ENCODE measurements around the gene ATP6V0B.

DNA sequence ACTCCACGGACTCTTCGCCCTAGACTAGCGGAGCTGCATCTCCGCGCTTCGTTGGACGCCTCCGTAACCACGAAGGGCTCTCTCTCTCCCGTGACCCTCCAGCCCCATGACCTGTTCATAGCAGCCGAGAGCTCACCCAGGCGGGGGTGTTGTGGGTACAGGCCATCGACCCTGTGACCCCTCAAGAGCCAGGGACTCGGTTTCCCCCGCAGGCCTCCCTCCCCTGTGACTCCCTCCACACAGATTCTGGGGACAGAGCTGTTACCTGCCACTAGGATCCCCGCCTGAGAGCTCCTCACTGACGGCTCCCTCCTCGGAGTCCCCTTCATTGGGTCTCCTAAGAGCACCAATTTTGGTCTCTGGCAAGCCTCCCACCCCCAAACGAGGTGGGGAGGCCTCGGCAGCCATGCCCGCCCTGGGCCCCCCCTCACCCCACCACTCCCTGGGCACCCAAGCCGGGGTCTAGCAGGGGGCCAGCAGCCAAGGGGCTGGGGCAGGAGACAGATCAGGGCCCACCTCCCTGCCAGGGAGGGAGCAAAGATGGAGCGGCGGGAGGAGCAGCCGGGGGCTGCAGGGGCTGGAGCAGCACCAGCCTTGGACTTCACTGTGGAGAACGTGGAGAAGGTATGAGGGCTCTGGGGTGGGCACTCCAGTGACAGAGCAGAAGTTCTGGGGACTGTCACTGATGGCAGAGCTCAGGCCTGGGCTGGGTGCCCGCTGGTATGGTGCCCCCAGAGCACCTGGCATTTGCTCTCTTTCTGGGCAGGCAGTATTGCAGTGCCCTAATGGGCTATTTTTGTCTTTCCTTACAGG lies 27.5 kb upstream of the ATP6V0B start:
- TF ChIP-seq, protein P1, sequence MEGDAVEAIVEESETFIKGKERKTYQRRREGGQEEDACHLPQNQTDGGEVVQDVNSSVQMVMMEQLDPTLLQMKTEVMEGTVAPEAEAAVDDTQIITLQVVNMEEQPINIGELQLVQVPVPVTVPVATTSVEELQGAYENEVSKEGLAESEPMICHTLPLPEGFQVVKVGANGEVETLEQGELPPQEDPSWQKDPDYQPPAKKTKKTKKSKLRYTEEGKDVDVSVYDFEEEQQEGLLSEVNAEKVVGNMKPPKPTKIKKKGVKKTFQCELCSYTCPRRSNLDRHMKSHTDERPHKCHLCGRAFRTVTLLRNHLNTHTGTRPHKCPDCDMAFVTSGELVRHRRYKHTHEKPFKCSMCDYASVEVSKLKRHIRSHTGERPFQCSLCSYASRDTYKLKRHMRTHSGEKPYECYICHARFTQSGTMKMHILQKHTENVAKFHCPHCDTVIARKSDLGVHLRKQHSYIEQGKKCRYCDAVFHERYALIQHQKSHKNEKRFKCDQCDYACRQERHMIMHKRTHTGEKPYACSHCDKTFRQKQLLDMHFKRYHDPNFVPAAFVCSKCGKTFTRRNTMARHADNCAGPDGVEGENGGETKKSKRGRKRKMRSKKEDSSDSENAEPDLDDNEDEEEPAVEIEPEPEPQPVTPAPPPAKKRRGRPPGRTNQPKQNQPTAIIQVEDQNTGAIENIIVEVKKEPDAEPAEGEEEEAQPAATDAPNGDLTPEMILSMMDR (IDR thresholded peaks at IDR 0.05) = no peak
- no peak for TF ChIP-seq ZFX (IDR thresholded peaks at IDR 0.05; ENCODE audit: borderline replicate concordance)

Measured in 22Rv1 (cell line).